Measurements from ENCODE around the gene IPPK. TPM values are rescaled to one million over a fixed set of nuclear protein-coding genes. Genes with fewer than 3 reads are reported as not detected.

Gene IPPK
- total and polyA plus RNA-seq, 2 of the 8 experiments (the other 6 are each of a cell fraction or from before 2014, with no cell fraction given): 10.5 to 13.6 TPM

DNA sequence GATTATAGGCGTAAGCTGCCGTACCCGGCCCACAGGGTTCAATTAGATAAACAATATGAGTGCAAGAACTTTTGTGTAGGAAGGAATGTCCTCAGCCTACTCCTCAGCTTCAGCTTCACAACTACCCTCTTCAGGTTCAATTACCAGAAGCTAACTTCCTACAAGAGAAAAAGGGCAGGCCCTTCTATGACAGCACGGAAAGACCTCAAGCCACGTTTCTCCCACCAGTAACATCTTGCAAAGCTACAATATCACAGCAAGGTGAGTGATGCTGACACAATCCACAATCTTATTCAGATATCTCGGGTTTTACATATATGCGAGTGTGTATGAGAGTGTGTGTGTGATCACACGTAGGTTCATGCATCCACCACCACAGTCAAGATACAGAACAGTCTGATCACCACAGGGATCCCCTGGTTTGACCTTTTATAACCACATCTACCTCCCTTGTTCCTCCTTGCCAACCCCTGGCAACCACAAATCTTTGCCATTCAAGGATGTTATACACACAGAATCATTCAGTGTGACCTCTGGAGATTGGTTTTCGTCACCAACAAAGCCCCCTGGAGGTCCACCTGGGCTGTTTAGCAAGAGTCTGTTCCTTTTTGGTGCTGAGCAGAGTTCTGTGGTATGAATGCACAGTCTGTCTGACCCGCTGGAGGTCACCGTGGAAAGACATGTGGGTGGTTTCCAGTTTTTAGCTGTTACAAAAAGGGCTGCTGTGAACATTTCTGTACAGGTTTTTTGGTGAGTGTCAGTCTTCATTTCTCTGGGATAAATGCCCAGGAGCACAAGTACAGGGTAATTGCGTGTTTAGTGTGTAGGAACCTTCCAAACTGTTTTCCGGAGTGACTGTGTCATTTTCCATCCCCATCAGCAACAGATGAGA, 38.2 kb downstream of the IPPK start (continued):
- TF ChIP-seq SAP30 (IDR thresholded peaks at IDR 0.05; ENCODE audit: insufficient read depth, insufficient replicate concordance, low read length) (no peak), KDM4A (IDR thresholded peaks at IDR 0.05; ENCODE audit: low read depth, low read length, severe bottlenecking) (no peak), SIRT6 (IDR thresholded peaks at IDR 0.05; ENCODE audit: low read length) (no peak)

Measured in H1 (cell line).